Activated CD8-positive, alpha-beta memory T cell treated with anti-CD3 and anti-CD28 coated beads, Interleukin-2, amount 50 U/mL, for 24 hours (primary cell): Measurements from ENCODE around the gene FAM20A.

Experiments
- DNase-seq: peaks from one replicate; pipeline ENCODE4 v3.0.0-alpha.2; 2020; ENCODE audit errors: extremely low read depth

Gene FAM20A

DNA sequence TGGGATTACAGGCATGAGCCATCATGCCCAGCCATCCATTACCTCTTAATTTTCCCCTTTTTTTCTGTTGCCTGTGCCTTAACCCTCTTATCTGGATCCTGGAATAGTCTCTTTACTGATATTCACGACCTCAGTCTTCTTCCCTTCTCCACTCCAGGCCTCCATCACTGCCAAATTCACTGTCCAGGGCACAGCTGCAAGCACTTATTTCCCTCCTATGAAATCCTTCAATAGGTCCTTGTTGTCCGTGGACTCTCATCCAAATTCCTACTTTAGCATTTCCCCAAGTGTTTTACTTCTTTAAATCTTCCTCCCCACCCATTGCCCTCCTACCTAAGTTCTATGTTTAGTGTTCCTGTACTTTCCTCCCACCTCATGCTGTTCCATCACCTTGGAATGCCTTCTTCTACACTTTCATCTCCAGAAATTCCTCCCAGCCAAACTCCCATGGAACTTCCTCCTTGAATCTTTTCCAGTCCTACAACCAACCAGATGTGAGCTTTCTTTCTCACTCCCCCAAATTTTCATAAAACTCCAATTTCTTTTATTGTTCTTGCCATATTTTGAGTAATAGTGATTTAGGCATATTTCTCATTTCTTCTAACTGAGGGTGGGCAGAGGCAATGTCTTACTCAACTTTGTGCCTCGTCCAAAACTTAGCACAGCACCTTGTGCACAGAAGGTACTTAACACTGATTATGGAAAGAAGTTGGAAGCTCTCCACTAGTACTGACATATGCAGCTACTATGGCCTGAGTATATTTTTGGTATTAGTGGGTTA, 35.3 kb downstream of the FAM20A start:
- no peak for DNase-seq

DNA sequence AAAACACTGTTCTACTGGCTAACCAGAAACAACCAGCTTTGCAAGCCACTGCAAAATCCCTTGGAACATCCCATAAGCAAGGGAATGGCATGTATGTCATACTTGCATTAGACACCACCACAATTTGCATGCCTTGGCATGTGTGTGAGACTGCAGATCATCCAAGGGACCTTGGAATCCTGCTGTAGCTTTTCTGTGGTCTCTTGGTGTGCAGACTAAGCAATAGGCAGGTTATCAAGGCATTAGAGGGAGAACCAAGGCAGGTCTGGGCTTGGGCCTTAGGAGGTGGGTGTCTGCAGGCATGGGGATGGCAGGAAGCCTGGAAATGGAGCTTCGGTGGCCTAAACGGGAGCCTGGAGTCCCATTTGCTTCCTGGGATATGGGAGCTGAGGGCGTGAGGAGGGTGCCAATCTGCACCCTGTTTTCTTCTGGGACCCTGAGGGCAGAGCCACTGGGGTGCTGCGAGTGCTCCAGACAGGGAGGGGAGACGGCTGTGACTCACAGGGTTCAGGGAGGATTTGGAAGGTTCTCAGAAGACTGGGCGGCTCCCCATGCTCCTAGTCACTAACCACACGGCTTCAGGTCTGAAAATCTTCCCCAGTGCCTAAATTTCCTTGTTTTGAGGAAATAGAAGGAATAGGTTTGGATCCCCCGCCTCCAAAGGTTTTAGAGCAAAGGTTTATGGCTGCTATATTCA, 36.6 kb downstream of the FAM20A start:
- DNase-seq = no peak

DNA sequence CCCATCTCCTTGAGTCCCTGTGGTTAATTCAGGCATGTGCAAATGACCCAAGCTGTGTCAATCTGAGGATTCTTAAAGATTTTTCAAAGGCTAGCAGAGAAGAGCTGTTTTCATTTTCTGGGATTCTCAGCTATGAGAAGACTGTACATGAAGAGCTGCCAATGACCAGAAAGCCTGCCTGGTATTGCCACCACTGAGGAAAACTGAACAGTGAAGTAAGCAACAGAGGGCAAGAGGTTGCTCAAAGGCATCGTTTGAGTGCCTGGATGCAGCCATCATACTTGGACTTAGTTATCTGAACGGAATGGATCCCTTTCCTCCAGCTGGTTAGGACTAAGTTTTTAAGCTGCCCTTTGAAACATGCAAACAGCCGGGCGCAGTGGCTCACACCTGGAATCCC, 38.4 kb downstream of the FAM20A start:
- DNase-seq = no peak

DNA sequence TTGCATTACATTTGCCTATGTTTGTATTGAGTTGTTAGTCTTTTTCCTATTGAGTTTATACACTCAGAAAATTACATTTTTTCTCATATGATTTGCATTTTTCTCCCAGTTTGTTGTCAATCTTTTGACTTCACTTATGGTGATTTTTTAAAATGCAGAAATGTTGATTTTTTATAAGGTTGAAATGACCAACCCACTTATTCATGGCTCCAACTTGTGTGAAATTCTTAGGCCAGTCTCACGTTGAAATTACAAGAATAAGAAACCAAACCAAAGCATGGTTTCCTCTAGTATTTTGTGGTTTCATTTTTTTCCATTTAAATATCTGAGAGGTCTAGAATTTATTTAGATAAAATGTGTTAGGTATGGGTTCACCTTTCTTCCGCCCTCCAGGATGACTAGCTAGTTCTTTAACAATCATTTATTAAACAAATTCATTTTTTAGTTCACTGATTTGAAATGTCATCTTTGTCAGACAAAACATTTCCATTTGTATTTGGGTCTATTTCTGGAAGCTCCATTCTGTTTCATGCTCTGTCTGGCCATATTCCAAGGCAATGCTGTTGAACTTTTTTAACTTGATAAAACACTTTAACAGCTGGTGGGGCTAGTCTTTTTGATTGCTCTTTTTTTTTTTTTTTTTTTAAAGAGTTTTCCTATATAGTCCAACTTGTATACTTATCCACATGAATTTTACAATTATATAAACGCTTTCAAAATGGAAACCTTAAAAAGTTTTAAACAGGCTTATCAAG, 40.0 kb downstream of the FAM20A start:
- DNase-seq = no peak

DNA sequence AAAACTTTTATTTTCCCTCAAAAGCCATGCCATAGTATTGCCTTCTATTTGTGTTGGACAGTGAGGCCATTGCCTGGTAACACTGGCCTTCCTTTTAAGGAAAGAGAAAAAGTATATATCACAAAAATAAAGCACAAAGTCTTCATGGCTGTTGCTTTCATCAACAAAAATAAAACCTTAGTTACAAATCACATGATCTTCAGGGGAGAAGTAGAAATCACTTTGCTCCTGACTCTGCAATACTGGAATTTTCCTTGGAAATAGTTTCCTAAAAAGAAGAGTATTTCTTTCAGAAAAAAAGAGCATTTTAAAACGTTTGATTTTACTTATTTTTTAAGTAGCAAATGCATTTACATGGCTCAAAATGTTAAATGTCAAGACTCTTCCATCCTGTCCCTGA, 41.9 kb downstream of the FAM20A start:
- no peak for DNase-seq

DNA sequence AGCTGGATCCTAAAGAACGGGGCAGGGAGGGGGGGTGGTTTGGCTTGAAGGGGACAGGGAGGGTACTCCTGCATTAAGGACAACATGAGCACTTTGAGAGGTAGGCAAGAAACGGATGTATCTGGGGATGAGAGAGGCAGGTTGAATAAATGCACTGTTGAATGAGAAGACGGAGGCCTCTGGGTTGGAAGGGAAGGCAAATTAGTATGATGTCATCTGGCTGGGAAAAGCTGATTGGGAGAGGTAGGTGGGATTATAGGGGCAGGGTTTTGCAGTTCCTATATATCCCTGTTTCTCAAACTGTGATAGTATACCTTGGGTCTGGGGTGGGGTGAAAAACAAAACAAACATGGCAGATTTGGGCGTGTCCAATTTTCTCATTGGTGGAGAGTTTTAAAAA, 44.6 kb downstream of the FAM20A start:
- no peak for DNase-seq

DNA sequence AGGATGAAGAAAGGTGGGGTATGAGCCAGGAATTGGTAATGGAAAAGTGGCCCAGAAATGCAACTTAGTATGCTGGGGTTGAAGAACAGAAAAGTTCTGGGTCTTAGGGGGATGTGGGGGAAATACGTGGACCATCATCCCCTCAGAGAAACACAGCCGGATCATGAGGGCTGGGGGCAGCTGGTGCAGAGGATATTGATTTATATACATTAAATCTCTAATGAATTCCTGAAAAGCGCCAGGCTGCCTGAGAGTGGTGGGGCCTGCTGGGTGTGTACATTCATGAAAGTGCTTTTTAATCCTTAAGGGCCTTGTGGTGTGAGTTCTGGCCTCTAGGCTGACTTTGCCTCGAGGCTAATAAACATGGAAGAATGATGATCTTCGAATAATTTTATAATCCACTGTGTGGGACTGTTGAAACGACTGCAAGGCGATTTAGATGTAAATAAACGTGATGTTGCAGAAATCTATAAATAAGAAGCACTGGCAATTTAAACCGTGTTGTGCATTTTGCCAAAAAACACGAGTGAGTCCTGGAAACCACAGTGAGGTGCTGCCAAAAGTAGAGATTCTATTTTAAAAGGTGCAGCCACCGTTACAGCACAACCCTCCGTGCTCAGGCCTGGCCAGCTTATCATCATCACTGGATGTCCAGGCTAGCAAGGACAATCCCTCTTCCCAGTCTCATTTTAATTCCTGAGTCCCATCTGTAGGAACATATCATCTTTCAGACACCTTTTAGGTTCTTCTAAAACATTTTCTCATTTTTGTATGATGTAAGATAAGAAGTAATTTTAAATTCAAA, 56.9 kb downstream of the FAM20A start:
- DNase-seq = no peak

DNA sequence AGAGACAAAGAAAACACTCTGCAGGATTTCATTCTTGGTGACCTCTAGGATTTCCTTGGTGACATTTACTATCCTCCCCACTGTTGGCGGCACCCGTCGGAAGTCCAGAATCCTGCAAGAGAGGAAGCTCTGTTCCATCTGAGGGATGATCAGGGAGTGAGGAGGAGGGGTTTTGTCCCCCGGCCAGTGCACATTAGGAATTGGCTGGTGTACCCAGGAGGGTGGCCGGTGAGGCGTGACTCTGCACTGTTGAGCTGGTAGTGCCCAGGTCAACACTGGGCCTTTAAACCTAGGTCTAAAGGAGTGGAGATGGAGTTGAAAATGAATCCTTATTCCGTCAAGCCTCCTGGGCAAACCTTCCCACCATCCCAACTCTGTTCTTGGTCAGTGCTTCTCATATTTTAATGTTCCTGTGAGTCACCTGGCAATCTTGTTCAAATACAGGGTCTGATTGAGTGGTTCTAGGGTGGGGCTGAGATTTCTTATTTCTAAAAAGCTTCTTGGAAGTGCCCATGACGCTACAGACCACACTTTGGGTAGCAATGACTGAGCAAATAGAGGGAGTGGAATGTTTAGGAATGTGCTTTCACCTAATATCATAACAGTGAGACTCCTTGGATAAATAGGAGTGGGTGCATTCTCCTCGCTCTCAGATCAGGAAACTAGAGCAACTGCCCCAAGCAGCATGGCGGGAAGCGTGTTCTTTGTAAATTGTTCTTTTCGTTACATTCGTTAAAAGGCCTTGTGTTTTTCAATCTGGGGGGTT, 58.3 kb downstream of the FAM20A start:
- no peak for DNase-seq

DNA sequence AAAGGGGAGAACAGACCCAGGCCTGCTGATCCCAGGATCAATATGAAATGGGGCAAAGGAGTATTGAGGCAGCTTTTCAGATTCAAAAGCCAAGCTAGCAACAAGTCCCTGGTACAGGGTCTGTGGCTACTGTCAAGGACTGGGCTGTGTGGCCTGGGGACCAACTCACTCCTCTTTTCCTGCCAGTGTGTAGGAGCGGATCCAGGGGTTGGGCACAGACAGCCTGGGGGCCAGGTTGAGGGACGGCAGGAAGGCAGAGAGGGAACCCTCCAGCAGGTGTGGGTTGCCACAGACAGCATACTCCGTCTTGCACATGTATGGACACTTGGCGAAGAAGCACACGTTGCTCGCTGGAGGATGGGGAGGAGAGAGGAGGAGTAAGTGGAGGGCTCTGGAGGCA, 59.4 kb downstream of the FAM20A start:
- DNase-seq = no peak

DNA sequence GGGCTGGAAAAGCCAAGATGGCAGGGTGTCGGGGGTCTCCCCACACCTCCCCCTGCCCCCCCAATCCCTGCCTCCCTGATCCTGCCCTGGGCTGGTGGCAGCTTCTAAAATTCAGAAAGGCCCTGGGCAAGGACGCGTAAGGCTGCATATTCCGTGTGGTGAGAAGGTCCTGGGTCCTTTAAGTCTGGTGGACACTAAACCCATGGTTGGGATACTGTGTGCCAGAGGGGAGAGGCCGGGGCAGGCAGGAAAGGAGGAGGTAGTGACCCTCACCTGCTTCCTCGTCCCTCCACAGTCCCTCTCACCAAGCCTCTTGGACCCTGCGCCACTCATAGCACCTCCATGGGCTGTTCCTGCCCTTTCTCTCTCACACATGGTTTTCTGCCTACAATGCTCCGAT, 60.2 kb downstream of the FAM20A start:
- DNase-seq = no peak

DNA sequence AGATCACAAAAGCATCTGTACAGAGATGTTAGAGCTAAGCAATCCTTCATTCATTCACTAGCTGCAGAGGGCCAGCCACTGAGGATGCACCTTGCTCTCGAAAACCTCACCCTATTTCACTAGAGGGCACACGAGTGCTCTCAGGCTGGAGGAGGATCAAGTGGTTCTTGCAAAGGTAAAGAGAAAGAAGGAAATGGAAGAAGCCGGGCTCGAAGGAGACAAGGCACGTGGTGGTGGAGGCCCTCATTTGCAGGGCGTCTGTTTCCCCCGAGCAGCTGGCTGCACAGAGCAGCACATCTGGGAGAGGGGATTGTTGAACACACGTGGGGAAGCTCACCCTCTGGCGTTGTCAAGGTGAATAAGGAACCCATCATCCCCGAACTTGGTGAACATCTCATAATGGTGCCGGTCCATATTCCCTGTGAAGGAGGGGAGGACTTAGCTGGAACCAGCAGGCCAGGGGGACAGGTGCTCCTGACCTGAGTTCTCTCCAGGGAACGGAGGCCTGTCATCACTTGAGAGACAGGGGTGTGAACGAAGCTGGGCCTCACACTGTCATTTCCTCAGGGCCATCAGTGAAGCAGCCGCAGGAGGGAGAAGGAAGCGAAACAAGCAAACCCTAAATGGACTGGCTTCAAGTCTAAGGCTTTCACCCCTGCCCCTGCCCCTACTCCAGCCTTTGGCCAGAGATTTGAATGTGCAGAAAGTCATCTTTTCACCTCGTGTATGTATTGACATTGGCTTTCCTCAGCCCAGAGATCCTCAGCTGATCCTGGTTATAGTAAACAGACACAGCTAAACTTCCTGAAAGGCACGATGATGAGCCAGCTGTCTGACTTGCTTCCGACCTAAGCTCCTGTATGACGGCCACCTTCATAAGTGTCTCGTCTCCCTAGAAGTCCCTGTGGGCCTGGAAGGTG, 61.4 kb downstream of the FAM20A start:
- DNase-seq = no peak

DNA sequence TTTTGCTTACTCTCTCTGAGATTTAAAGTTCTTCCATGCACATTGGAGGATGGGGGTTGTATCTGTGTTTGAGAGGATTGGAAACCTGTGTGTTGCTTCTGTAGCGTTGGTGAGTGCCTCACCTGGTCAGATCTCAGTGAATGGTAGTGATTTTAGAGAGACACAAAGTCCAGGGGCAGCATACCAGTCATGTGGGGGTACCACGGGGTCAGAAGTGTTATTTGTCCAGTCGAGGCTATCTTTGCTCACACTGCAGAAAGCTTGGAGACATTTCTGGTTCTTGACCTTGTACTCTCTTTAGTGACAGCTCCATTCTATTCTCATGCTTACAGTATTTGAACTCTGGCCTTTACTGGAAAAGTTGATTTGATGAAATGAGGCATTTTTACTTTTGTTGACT, 65.2 kb downstream of the FAM20A start:
- no peak for DNase-seq

DNA sequence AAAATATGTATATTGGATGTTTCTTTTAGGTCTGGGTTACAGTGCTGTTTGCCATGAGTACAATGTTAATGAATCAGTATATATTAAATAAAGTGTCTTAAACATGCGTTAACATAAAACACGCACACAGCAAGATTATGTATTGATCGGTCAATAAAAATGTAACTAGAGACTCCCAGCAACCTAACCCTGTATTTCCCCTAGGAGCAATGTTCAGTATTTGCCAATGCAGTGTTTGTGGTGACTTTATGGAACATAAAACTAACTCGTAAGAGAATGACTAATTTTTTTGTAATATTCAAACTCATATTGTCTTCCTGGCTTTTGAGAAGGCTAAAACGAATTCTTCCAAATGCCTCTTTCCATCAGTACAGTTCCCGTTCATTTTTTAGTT, 66.5 kb downstream of the FAM20A start:
- no peak for DNase-seq

DNA sequence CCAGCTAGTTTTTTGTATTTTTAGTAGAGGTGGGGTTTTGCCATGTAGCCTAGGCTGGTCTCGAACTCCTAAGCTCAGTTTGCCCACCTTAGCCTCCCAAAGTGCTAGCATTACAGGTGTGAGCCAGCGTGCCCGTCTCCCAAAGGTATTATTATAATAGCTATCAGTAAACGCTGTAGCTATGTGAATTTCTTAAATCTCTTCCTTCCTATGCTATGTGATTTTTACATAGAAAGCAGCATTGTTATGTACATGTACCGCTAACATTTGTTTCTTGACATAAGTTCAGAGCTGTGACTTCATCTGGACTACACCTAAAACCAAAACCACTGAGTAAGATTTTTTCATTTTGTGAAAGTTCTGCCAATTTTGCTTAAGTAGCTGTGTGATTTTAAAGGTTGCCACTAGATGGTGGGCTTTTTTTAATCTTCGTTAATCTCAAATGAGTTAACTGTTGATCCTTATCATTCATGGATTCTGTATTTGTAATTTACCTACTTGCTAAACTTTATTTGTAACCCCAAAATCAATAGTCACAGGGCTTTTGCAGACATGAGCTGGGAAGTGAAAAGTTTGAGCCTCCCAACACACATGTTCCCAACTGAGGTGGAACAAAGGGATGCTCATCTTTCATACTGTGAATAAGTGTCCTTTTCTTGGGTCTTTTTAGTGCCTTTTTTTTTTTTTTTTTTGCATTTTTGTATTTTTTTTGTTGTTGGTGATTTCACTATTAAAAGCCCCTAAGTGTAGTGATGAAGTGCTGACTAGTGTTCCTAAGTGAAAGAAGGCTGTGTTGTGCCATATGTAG, 67.1 kb downstream of the FAM20A start:
- DNase-seq = no peak

DNA sequence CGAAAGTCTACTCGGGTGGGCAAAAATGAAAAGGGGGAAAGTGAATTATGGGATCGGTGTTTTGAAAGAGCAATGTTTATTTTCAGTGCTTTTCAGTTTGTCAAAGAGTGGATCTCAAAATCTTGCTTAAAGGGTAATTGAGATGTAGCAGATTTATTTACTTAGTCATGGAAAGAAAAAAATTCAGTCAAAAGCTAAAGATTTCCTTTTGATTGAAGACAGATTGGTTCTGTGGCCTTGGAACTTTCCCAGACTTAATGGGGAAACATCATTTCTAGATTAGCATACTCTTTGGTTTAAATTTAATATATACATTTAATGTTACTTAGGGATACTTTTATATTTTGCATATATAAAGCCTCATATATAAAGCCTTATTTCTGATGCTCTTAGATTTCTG, 68.3 kb downstream of the FAM20A start:
- DNase-seq = no peak

DNA sequence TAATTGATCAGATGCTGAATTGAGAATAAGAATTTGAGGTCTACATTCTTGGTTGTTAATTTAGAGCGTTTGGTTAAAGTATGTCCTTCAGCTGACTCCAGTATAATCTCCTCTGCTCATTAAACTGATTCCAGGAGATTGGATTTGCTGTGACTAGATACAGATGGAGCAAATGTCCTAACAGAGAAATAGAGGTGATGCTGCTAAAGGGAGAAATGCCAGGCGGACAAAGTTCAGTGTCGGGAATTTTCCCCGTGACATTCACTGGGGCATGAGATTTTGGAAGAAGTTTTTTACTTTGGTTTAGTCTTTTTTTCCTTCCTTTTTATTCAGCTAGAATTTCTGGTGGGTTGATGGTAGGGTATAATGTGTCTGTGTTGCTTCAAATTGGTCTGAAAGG, 69.9 kb downstream of the FAM20A start:
- DNase-seq = no peak

DNA sequence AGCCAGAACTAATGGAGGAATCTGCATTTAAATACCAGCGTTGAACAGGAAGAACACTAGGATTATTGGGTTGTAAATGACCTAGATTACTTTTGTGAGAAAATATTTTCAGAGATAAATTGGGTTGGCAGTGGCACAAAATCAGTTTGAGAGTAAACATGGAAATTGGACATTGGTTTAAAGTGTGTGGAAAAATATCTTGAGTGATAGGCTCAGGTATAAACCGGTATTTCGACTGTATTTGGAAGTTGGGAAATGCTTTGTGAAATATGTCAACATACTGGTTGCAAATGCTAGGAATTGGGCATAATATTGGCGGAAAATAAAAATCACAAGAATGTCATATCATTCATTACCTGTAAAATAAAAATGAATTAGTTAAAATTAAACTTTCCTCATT, 73.9 kb downstream of the FAM20A start:
- no peak for DNase-seq

DNA sequence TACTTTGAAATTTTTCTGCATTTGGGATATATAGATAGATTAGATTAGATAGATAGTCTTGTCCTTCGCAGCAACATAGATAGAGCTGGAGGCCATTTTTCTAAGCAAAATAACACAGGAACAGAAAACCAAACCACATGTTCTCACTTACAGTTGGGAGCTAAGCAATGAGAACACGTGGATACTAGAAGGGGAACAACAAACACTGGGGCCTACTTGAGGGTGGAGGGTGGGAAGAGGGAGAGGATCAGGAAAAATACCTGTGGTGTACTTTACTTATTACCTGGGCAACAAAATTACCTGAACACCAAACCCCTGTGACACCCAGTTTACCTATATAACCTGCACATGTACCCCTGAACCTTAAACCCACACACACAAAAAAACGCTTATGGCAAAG, 74.6 kb downstream of the FAM20A start:
- no peak for DNase-seq

DNA sequence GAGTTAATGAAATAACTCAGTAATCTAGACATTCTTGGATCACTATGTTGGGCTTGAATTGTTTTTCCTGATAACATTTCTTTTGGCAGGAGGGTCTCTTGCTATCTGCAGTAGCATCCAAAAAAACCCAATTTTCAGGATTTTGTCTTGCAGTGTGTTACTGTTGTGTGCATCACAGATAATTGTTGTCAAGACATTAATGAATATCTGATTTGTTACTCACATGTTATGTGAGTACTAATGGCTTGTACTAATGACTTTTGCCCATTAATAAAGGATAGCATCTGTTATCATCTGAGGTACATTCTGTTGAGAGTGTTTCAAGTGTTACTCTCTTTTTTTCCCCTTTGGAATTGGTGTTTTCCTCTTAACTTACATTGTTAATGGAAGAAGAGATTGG, 78.9 kb downstream of the FAM20A start:
- no peak for DNase-seq
